Parathyroid adenoma (tissue), 2 donors: ENCODE results near the gene REC8.

Experiments
- H2AFZ ChIP-seq: fragments of 300-600 bp; sonication (generic); one replicate; pipeline ENCODE4 v1.7.0; 2017; ENCODE audit warnings: antibody characterized with exemption, mild to moderate bottlenecking
- H3K27ac ChIP-seq: fragments of 300-600 bp; sonication (generic); one replicate; pipeline ENCODE4 v1.7.0; 2017
- H3K27me3 ChIP-seq: fragments of 300-600 bp; sonication (generic); one replicate; pipeline ENCODE4 v1.7.0; 2017; ENCODE audit warnings: low read length; ENCODE audit not compliant: control insufficient read depth, insufficient read depth
- H3K36me3 ChIP-seq: fragments of 300-600 bp; sonication (generic); one replicate; pipeline ENCODE4 v1.7.0; 2017; ENCODE audit warnings: low read length; ENCODE audit not compliant: control insufficient read depth, insufficient read depth
- H3K4me1 ChIP-seq: fragments of 300-600 bp; sonication (generic); one replicate; pipeline ENCODE4 v1.7.0; 2017; ENCODE audit warnings: control low read depth
- H3K4me2 ChIP-seq: fragments of 300-600 bp; sonication (generic); one replicate; pipeline ENCODE4 v1.7.0; 2017; ENCODE audit warnings: low read length
- H3K4me3 ChIP-seq: fragments of 300-600 bp; sonication (generic); one replicate; pipeline ENCODE4 v1.7.0; 2017; ENCODE audit warnings: low read depth, low read length
- H3K79me2 ChIP-seq: fragments of 300-600 bp; sonication (generic); one replicate; pipeline ENCODE4 v1.7.0; 2017; ENCODE audit warnings: control low read depth
- H3K9ac ChIP-seq: fragments of 300-600 bp; sonication (generic); one replicate; pipeline ENCODE4 v1.7.0; 2017; ENCODE audit warnings: mild to moderate bottlenecking
- H3K9me3 ChIP-seq: fragments of 300-600 bp; sonication (generic); one replicate; pipeline ENCODE4 v1.7.0; 2017; ENCODE audit warnings: low read length; ENCODE audit not compliant: control insufficient read depth
- TF ChIP-seq, protein P1 (sequence below): fragments of 300-600 bp; sonication (generic); IDR thresholded peaks from one replicate; pipeline ENCODE4 v1.7.0; 2017; ENCODE audit warnings: antibody characterized with exemption, mild to moderate bottlenecking
- donor health status: primary hyperparathyroidism.

Gene REC8, protein sequence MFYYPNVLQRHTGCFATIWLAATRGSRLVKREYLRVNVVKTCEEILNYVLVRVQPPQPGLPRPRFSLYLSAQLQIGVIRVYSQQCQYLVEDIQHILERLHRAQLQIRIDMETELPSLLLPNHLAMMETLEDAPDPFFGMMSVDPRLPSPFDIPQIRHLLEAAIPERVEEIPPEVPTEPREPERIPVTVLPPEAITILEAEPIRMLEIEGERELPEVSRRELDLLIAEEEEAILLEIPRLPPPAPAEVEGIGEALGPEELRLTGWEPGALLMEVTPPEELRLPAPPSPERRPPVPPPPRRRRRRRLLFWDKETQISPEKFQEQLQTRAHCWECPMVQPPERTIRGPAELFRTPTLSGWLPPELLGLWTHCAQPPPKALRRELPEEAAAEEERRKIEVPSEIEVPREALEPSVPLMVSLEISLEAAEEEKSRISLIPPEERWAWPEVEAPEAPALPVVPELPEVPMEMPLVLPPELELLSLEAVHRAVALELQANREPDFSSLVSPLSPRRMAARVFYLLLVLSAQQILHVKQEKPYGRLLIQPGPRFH

DNA sequence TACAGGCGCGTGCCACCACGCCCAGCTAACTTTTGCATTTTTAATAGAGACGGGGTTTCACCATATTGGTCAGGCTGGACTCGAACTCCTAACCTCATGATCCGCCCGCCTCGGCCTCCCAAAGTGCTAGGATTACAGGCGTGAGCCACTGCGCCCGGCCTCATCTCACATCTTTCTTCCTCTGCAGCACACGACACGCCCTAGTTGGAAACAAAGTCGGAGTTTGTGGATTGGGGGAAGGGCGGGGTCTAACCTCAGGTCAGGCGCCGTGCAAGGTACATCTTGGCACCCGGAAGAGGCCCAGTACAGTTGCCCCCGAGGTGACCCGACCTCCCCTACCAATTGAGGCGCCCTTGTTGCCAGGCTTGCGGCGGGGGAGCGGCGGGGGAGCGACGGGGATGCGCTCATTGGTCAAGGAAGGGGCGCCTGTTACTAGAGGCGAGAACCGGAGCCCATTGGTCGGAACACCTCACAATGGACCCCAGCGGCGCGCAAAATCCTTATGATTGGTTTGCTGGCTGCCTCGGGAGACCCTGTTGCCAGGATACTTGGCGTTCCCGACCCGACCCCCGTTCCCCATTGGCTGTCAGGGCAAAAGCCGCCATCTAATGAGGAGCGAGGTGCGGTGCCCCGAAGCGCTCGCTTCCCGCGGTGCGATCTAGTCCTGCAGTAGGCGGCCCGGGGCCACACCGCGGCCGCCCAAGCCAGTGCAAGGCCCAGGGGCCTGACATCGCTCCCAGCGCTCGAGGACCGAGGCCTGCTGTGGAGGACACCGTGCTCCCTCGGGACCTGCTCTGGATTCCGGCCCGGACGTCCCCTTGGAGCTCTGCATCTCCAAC lies at the start of gene REC8:
Gene REC8, plus strand, starts transcription at position 659 of the 839 bp plus-strand sequence. CDS start 473 bp downstream, outside the sequence.
- H3K9ac ChIP-seq = no peak within 1 kb of the TSS
- H3K36me3 ChIP-seq = no peaks in the 10 kb centered on the region
- H2AFZ ChIP-seq = no peak within 1 kb of the TSS
- no peaks in the 10 kb centered on the region for H3K4me1 ChIP-seq
- TF ChIP-seq, protein P1, sequence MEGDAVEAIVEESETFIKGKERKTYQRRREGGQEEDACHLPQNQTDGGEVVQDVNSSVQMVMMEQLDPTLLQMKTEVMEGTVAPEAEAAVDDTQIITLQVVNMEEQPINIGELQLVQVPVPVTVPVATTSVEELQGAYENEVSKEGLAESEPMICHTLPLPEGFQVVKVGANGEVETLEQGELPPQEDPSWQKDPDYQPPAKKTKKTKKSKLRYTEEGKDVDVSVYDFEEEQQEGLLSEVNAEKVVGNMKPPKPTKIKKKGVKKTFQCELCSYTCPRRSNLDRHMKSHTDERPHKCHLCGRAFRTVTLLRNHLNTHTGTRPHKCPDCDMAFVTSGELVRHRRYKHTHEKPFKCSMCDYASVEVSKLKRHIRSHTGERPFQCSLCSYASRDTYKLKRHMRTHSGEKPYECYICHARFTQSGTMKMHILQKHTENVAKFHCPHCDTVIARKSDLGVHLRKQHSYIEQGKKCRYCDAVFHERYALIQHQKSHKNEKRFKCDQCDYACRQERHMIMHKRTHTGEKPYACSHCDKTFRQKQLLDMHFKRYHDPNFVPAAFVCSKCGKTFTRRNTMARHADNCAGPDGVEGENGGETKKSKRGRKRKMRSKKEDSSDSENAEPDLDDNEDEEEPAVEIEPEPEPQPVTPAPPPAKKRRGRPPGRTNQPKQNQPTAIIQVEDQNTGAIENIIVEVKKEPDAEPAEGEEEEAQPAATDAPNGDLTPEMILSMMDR = no peak
- H3K27me3 ChIP-seq = no peaks in the 10 kb centered on the region
- no peak within 1 kb of the TSS for H3K27ac ChIP-seq
- no peaks in the 10 kb centered on the region for H3K79me2 ChIP-seq
- H3K4me3 ChIP-seq = no peak within 1 kb of the TSS
- no peak within 1 kb of the TSS for H3K4me2 ChIP-seq
- H3K9me3 ChIP-seq = no peaks in the 10 kb centered on the region

DNA sequence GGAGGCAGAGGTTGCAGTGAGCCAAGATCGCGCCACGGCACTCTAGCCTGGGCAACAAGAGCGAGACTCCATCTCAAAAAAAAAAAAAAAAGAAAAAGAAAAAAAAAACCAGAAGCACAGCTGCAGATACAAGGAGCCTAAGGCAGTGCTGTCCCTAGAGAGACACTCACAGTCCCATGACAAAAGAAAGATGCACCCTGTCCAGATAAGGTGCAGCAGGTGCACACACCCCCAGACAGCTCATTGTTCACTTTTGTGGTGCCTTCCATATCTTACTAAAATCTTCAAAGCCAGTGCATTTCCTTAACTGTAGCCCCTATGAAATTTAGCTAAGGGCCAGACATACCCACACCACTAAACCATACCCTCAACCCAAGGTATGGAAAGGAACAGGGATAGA lies 49.5 kb upstream of the REC8 start:
- Histone ChIP-seq H3K79me2 (peaks cover 2% of the 10 kb centered on the region), H3K4me2 (no peak overlapping the region), H3K27ac (no peak overlapping the region), H2AFZ (no peak overlapping the region), H3K4me1 (no peaks in the 10 kb centered on the region), H3K4me3 (no peak overlapping the region), H3K9ac (no peak overlapping the region), H3K9me3 (no peaks in the 10 kb centered on the region), H3K36me3 (no peaks in the 10 kb centered on the region), H3K27me3 (no peaks in the 10 kb centered on the region)
- TF ChIP-seq, protein P1 = no peak

DNA sequence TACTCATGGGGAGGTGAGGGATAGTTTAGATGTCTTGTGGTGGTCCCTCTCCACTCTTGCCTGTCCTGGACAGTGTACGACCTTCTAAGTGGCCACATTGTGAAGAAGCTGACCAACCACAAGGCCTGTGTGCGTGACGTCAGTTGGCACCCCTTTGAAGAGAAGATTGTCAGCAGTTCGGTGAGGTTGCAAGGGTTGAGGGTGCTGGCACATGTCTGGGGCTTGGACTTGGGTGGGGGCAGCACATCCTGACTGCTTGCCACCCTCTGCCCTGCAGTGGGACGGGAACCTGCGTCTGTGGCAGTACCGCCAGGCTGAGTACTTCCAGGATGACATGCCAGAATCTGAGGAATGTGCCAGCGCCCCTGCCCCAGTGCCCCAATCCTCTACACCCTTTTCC lies 49.0 kb upstream of the REC8 start:
- Histone ChIP-seq H3K27me3 (no peaks in the 10 kb centered on the region), H3K4me3 (no peak overlapping the region), H3K9me3 (no peaks in the 10 kb centered on the region), H3K27ac (no peak overlapping the region), H3K4me2 (no peak overlapping the region), H2AFZ (no peak overlapping the region), H3K79me2 (peaks cover 2% of the 10 kb centered on the region), H3K9ac (no peak overlapping the region), H3K4me1 (no peaks in the 10 kb centered on the region), H3K36me3 (no peaks in the 10 kb centered on the region)
- TF ChIP-seq, protein P1 = no peak

DNA sequence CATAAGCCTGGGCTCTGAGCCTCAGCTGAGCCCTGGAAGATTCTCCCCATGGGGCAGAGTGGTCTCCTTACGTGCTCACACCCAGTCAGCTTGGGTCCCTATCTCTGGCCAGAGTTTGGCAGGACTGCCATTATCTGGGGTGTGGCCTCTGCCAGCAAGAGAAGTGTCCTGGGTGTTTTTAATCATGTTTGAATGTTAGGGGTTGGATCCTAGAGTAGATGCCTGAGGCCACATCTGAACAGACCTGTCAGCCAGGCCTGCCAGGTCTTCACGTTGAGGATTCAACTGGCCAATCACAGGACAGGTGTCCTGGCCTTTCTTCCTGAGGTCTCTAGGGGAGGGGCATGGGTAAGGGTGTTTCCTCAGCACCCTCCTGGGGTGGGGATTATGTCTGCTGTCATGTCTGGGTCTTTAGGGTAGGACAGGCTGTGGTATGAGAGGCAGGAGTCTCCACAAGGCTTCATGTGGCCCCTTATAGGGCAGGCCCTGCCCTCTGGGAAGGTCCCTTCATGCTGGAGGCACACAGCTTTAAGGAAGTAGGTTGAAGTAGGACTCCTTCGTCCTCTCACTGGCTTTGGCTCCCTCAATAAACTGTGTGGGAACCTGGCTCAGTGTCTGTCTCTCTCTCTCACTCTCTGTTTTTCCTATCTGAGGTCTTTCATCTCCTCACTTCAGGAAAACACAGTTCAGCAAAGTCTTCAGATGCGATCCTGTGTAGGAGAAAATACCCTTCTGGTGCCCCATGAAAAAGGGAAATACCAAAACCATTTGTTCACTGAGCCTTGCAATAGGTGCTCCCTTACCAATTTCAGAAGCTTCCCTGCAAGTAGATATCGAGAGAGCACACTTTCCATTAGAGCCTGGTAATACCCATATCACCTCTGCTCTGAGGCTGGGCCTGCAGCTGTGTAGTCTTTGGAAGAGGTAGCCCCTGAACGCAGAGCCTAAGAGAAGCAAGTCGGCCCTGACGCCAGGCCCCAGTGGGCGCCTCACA lies 48.2 kb upstream of the REC8 start:
- H3K36me3 ChIP-seq = no peaks in the 10 kb centered on the region
- H3K27me3 ChIP-seq = no peaks in the 10 kb centered on the region
- no peak overlapping the region for H3K4me3 ChIP-seq
- peaks cover under 1% of the 10 kb centered on the region for H3K79me2 ChIP-seq
- H3K4me2 ChIP-seq = no peak overlapping the region
- no peaks in the 10 kb centered on the region for H3K4me1 ChIP-seq
- no peak overlapping the region for H3K27ac ChIP-seq
- H3K9me3 ChIP-seq = no peaks in the 10 kb centered on the region
- TF ChIP-seq, protein P1 = no peak
- no peak overlapping the region for H2AFZ ChIP-seq
- H3K9ac ChIP-seq = no peak overlapping the region
